Caco-2 (cell line): ENCODE data around the gene PRKAA2. TPM values are rescaled to one million over a fixed set of nuclear protein-coding genes. Genes with fewer than 3 reads are reported as not detected.
A peak's percentile ranks its signal among the peaks of the same experiment; 100 is the strongest.

Experiments
- BruUV-seq: library from RNA; stranded (reverse); fragments of 400-500 nt; replicated peaks from 2 replicates; lab custom pipeline; 2021; lab: Mats Ljungman, UMichigan
- CTCF ChIA-PET: fragments of 300-600 bp; sonication (Branson Sonifier 250); formaldehyde crosslinking; loops from one replicate; lab custom pipeline; 2022; ENCODE audit warnings: antibody characterized with exemption; lab: Charles Lee
- POLR2A ChIA-PET: fragments of 300-600 bp; sonication (Branson Sonifier 250); formaldehyde crosslinking; loops from one replicate; lab custom pipeline; 2022; ENCODE audit warnings: antibody characterized with exemption; lab: Charles Lee
- DNase-seq, 2 experiments: peaks; one replicate each; pipeline versions ENCODE4 v3.0.0 to v3.0.0-alpha.2; 2020 to 2022
- H3K27me3 ChIP-seq: replicated peaks from 2 replicates; pipeline ENCODE4 v1.6.0; 2011; ENCODE audit warnings: low read length; ENCODE audit not compliant: control insufficient read depth, insufficient read depth
- H3K36me3 ChIP-seq: 2 replicates; pipeline ENCODE4 v1.5.1; 2011; ENCODE audit warnings: low read length; ENCODE audit not compliant: control insufficient read depth, insufficient read depth
- H3K4me1 ChIP-seq: fragments of 250-450 bp; sonication (Bioruptor Pico); 2 replicates; pipeline ENCODE4 v1.5.1; 2020; ENCODE audit warnings: mild to moderate bottlenecking
- H3K4me3 ChIP-seq: 2 replicates; pipeline ENCODE4 v1.5.1; 2011; ENCODE audit warnings: low read depth, mild to moderate bottlenecking, control low read depth, low read length
- H3K9me3 ChIP-seq: fragments of 250-450 bp; sonication (Bioruptor Pico); 2 replicates; pipeline ENCODE4 v1.5.1; 2020; ENCODE audit warnings: mild to moderate bottlenecking, moderate library complexity
- H3K27ac Mint-ChIP-seq: one replicate; pipeline ENCODE4 v1.8.0; 2022; ENCODE audit warnings: mixed read lengths; ENCODE audit not compliant: unreplicated experiment
- H3K27me3 Mint-ChIP-seq: one replicate; pipeline ENCODE4 v1.8.0; 2022; ENCODE audit warnings: mixed read lengths; ENCODE audit not compliant: insufficient read depth, unreplicated experiment
- H3K36me3 Mint-ChIP-seq: one replicate; pipeline ENCODE4 v1.8.0; 2022; ENCODE audit warnings: mild to moderate bottlenecking, mixed read lengths; ENCODE audit not compliant: insufficient read depth, unreplicated experiment
- H3K4me1 Mint-ChIP-seq: one replicate; pipeline ENCODE4 v1.8.0; 2022; ENCODE audit warnings: low read depth, mixed read lengths; ENCODE audit not compliant: unreplicated experiment
- H3K4me3 Mint-ChIP-seq: one replicate; pipeline ENCODE4 v1.8.0; 2022; ENCODE audit warnings: mild to moderate bottlenecking, moderate library complexity, mixed read lengths; ENCODE audit not compliant: unreplicated experiment
- H3K9me3 Mint-ChIP-seq: one replicate; pipeline ENCODE4 v1.8.0; 2022; ENCODE audit warnings: mixed read lengths; ENCODE audit not compliant: unreplicated experiment
- intact Hi-C: fragments of 100-400 bp; cut with micrococcal nuclease; formaldehyde crosslinking; loops from one replicate; pipeline ENCODE4 v1.10.0; 2022; ENCODE audit not compliant: unreplicated experiment
- total RNA-seq: library from RNA; stranded (reverse); gene quantifications from 2 replicates; pipeline ENCODE4 v1.2.3, GENCODE V29; 2022
- TF ChIP-seq, protein P1 (sequence below), 2 experiments: fragments of 200-600 bp in 1 of 2; IDR thresholded peaks; 1 replicate in 1 of 2; 2 replicates in 1 of 2; pipeline versions ENCODE4 v1.5.1 to v1.8.0; 2011 to 2022; ENCODE audit warnings: antibody characterized with exemption in 1 of 2, control low read depth in 1 of 2, inconsistent platforms in 1 of 2, low read depth in 1 of 2, low read length in 1 of 2, mild to moderate bottlenecking in 1 of 2, moderate library complexity in 1 of 2; ENCODE audit not compliant: insufficient read depth in 1 of 2, severe bottlenecking in 1 of 2, unreplicated experiment in 1 of 2

PRKAA2 gene
- total RNA-seq, 1 experiment from 2014 or later = 5.8 TPM

DNA sequence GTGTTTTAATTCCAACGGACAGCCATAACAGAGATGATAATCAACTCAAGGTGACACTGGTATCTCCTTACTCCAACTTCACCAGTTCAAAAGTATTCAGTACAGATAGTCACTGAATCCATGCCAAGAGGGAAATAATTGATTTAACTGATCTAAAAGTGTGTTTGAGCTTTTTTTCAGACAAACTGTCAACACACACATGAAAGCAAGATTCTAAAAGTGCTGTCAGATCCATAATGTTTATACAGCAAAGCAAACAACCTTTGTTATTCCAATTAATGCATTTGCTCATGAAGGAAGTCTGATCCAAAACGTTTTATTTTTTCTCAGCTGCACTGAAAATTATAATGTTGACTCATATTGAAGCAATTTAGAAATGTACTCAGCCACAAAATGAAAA is 5.9 kb upstream of the PRKAA2 start:
- TF ChIP-seq, protein P1, sequence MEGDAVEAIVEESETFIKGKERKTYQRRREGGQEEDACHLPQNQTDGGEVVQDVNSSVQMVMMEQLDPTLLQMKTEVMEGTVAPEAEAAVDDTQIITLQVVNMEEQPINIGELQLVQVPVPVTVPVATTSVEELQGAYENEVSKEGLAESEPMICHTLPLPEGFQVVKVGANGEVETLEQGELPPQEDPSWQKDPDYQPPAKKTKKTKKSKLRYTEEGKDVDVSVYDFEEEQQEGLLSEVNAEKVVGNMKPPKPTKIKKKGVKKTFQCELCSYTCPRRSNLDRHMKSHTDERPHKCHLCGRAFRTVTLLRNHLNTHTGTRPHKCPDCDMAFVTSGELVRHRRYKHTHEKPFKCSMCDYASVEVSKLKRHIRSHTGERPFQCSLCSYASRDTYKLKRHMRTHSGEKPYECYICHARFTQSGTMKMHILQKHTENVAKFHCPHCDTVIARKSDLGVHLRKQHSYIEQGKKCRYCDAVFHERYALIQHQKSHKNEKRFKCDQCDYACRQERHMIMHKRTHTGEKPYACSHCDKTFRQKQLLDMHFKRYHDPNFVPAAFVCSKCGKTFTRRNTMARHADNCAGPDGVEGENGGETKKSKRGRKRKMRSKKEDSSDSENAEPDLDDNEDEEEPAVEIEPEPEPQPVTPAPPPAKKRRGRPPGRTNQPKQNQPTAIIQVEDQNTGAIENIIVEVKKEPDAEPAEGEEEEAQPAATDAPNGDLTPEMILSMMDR (IDR thresholded peaks at IDR 0.05; ENCODE audit: insufficient read depth in 1 of 2, low read depth in 1 of 2, low read length in 1 of 2, severe bottlenecking in 1 of 2, unreplicated experiment in 1 of 2) = no peak
- no peak overlapping the region for H3K27ac Mint-ChIP-seq
- Histone ChIP-seq H3K36me3 (no peaks in the 10 kb centered on the region), H3K27me3 (no peaks in the 10 kb centered on the region), H3K4me1 (peaks cover 6% of the 10 kb centered on the region; the same call in 1 of the 2 replicates), H3K4me3 (no peak overlapping the region), H3K9me3 (no peaks in the 10 kb centered on the region)
- no peaks in the 10 kb centered on the region for H3K9me3 Mint-ChIP-seq
- intact Hi-C loops = no loop called here
- no peaks in the 10 kb centered on the region for H3K36me3 Mint-ChIP-seq
- no peaks in the 10 kb centered on the region for H3K27me3 Mint-ChIP-seq
- POLR2A ChIA-PET = no interaction called here
- H3K4me1 Mint-ChIP-seq = no peaks in the 10 kb centered on the region
- no TSS peak for BruUV-seq
- CTCF ChIA-PET = no interaction called here
- H3K4me3 Mint-ChIP-seq = no peak overlapping the region
- no peak for DNase-seq

DNA sequence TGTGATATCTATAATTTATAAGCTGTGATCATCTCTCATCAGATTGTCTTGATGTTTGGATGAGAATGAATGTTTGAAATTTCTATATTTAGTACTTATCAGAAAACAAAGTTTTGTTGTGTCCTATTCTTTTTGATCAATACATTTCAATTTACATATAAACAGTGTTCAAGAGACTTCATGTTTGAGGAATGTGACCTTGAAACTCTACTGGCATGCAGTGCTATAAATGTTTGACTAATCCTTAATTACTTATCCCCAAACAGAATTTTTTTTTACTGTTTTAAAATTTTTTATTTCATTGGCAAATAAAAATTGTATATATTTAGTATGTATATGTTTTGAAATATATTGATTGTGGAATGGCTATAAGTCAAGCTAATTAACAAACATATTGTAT is 1.5 kb upstream of the PRKAA2 start:
- Histone ChIP-seq H3K9me3 (no peaks in the 10 kb centered on the region), H3K4me1 (peaks cover 6% of the 10 kb centered on the region; the same call in 1 of the 2 replicates), H3K27me3 (no peaks in the 10 kb centered on the region), H3K36me3 (no peaks in the 10 kb centered on the region), H3K4me3 (no peak overlapping the region; the same call in 1 of the 2 replicates)
- no peaks in the 10 kb centered on the region for H3K9me3 Mint-ChIP-seq
- CTCF ChIA-PET = no interaction called here
- TF ChIP-seq, protein P1 (IDR thresholded peaks at IDR 0.05; ENCODE audit: insufficient read depth in 1 of 2, low read depth in 1 of 2, low read length in 1 of 2, severe bottlenecking in 1 of 2, unreplicated experiment in 1 of 2) = no peak
- no peaks in the 10 kb centered on the region for H3K27me3 Mint-ChIP-seq
- H3K36me3 Mint-ChIP-seq = no peaks in the 10 kb centered on the region
- no peak for DNase-seq
- no TSS peak for BruUV-seq
- no peaks in the 10 kb centered on the region for H3K4me1 Mint-ChIP-seq
- POLR2A ChIA-PET = no interaction called here
- peak overlapping the region; percentile 70 for H3K4me3 Mint-ChIP-seq
- H3K27ac Mint-ChIP-seq = no peak overlapping the region
- intact Hi-C loops = loop anchor here (10.0 kb wide), 1 partner anchor 61 kb away; no protein-coding TSS in a partner anchor

DNA sequence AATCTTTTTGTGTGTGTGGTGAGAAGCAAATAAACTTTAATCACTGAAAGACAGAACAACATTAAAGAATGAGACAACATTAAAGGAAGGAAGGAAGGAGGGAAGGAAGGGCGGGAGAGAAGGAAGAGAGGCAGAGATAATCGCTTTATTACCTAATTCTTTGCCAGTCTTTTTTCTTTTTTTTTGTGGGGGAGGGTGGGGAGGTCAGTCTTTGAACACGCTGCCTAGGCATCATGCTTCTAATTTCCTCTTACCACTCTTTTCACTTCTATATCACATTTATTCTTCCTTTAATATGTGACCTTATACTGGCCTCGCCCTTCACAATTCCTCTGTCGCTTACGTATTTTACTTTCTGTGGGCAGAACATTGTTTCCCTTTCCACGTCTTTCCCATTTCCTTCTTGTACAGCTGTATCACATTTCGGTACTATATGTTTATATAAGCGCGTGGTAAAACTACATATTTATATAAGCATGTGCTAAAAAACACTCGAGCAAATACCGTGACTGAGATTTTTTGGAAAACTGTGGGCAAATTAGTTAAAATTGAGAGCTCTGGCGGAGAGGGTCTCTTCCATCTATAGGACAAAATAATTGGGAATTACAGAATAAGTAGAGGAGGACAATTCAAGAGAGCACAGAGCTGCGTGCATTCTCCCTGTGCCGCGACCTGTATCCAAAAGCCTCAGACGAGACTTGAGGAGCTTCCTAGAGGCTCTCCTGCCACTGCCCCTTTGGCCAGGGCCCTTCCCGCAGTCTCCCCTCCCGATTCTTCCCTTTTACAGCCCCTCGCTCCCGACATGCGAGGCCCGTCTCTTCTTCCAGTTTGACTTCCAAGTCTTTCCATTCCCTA is 823 bp upstream of the PRKAA2 start:
- no peaks in the 10 kb centered on the region for H3K9me3 ChIP-seq
- Mint-ChIP-seq H3K4me1 (no peaks in the 10 kb centered on the region), H3K27me3 (no peaks in the 10 kb centered on the region), H3K27ac (peak overlapping the region; percentile 82), H3K4me3 (peak overlapping the region; percentile 70), H3K36me3 (no peaks in the 10 kb centered on the region), H3K9me3 (no peaks in the 10 kb centered on the region)
- H3K27me3 ChIP-seq = no peaks in the 10 kb centered on the region
- H3K4me3 ChIP-seq = peak overlapping the region; percentile 78
- TF ChIP-seq, protein P1 (IDR thresholded peaks at IDR 0.05; ENCODE audit: insufficient read depth in 1 of 2, low read depth in 1 of 2, low read length in 1 of 2, severe bottlenecking in 1 of 2, unreplicated experiment in 1 of 2) = no peak
- intact Hi-C loops = loop anchor here (10.0 kb wide), 1 partner anchor 61 kb away; no protein-coding TSS in a partner anchor
- DNase-seq = peak; percentile 18 to 36
- ChIA-PET POLR2A (no interaction called here), CTCF (no interaction called here)
- peaks cover 6% of the 10 kb centered on the region; the same call in 1 of the 2 replicates for H3K4me1 ChIP-seq
- no TSS peak for BruUV-seq
- H3K36me3 ChIP-seq = no peaks in the 10 kb centered on the region
